PC-3 (cell line): ENCODE measurements around the gene KNG1. TPM values are rescaled to one million over a fixed set of nuclear protein-coding genes. Genes with fewer than 3 reads are reported as not detected.
"Not testable (repeated sequence)": the region's sequence is repeated elsewhere in the genome, so short reads cannot be mapped to it uniquely, and the experiment has no call there.

Experiments used
- ATAC-seq: fragments of 200-7000 bp; cut with Tn5 transposase; 2 replicates; pipeline ENCODE4 v1.9.1; 2020; ENCODE audit warnings: mild to moderate bottlenecking, moderate library complexity
- BruUV-seq: library from RNA; stranded (reverse); fragments of 400-500 nt; replicated peaks from 2 replicates; lab custom pipeline; 2021; lab: Mats Ljungman, UMichigan
- CTCF ChIA-PET: fragments of 300-600 bp; sonication (Branson Sonifier 250); formaldehyde crosslinking; loops from one replicate; lab custom pipeline; 2022; ENCODE audit warnings: antibody characterized with exemption; lab: Charles Lee
- POLR2A ChIA-PET: fragments of 300-600 bp; sonication (Branson Sonifier 250); formaldehyde crosslinking; loops from one replicate; lab custom pipeline; 2022; ENCODE audit warnings: antibody characterized with exemption; ENCODE audit not compliant: unreplicated experiment; lab: Charles Lee
- DNase-seq: peaks from one replicate; pipeline ENCODE4 v3.0.0-alpha.2; 2015
- H2AFZ ChIP-seq: fragments of 300-600 bp; sonication (generic); 2 replicates; pipeline ENCODE4 v1.6.0; 2016; ENCODE audit warnings: antibody characterized with exemption, low read length
- H3F3A ChIP-seq: fragments of 300-600 bp; sonication (generic); one replicate; pipeline ENCODE4 v1.6.0; 2017; ENCODE audit warnings: antibody characterized with exemption, low read length, control low read depth, mild to moderate bottlenecking; ENCODE audit not compliant: unreplicated experiment
- H3K27ac ChIP-seq: fragments of 300-600 bp; sonication (generic); 2 replicates; pipeline ENCODE4 v1.5.1; 2016; ENCODE audit warnings: mild to moderate bottlenecking, low read length
- H3K27me3 ChIP-seq: fragments of 300-600 bp; sonication (generic); 2 replicates; pipeline ENCODE4 v1.6.1; 2016; ENCODE audit warnings: low read length, mixed read lengths
- H3K36me3 ChIP-seq: fragments of 300-600 bp; sonication (generic); 2 replicates; pipeline ENCODE4 v1.6.1; 2016; ENCODE audit warnings: low read depth, mixed run types, low read length, mixed read lengths
- H3K4me1 ChIP-seq: fragments of 300-600 bp; sonication (generic); 2 replicates; pipeline ENCODE4 v1.5.1; 2016; ENCODE audit warnings: low read length; ENCODE audit not compliant: insufficient read depth
- H3K4me2 ChIP-seq: fragments of 300-600 bp; sonication (generic); 2 replicates; pipeline ENCODE4 v1.6.0; 2016; ENCODE audit warnings: low read length
- H3K4me3 ChIP-seq: fragments of 300-600 bp; sonication (generic); 2 replicates; pipeline ENCODE4 v1.5.1; 2016; ENCODE audit warnings: mild to moderate bottlenecking, low read length, mixed read lengths
- H3K79me2 ChIP-seq: fragments of 300-600 bp; sonication (generic); 2 replicates; pipeline ENCODE4 v1.6.1; 2017; ENCODE audit warnings: low read length, mixed read lengths
- H3K9ac ChIP-seq: fragments of 300-600 bp; sonication (generic); 2 replicates; pipeline ENCODE4 v1.6.0; 2016; ENCODE audit warnings: mild to moderate bottlenecking, low read length
- H3K9me2 ChIP-seq: fragments of 300-600 bp; sonication (generic); replicated peaks from 2 replicates; pipeline ENCODE4 v1.6.1; 2016; ENCODE audit warnings: mixed run types, low read length, mixed read lengths
- H3K9me3 ChIP-seq: fragments of 300-600 bp; sonication (generic); 2 replicates; pipeline ENCODE4 v1.6.1; 2016; ENCODE audit warnings: low read length, mixed read lengths
- H4K20me1 ChIP-seq: fragments of 300-600 bp; sonication (generic); 2 replicates; pipeline ENCODE4 v1.6.1; 2016; ENCODE audit warnings: low read length, mixed read lengths
- EZH2 ChIP-seq: fragments of 300-600 bp; sonication (generic); IDR thresholded peaks from one replicate; pipeline ENCODE4 v1.6.1; 2017; ENCODE audit warnings: antibody characterized with exemption, mild to moderate bottlenecking, low read length; ENCODE audit not compliant: unreplicated experiment
- EZH2phosphoT487 ChIP-seq: fragments of 300-600 bp; sonication (generic); IDR thresholded peaks from 2 replicates; pipeline ENCODE4 v1.6.1; 2018; ENCODE audit warnings: mild to moderate bottlenecking, antibody characterized with exemption, low read length, borderline replicate concordance
- intact Hi-C: fragments of 100-400 bp; cut with micrococcal nuclease; formaldehyde crosslinking; loops from 2 replicates; pipeline ENCODE4 v1.9.0; 2023
- total RNA-seq: library from RNA; depleted of rRNA; stranded (reverse); fragments of >200 nt; gene quantifications from 2 replicates; pipeline ENCODE4 v1.2.3, GENCODE V29; 2014
- TF ChIP-seq, protein P1 (sequence below): fragments of 300-600 bp; sonication (generic); conservative IDR thresholded peaks from 2 replicates; pipeline ENCODE4 v1.5.1; 2017; ENCODE audit warnings: antibody characterized with exemption, low read depth, mild to moderate bottlenecking, low read length

KNG1 gene
- total RNA-seq, 1 experiment from 2014 or later: not detected

DNA sequence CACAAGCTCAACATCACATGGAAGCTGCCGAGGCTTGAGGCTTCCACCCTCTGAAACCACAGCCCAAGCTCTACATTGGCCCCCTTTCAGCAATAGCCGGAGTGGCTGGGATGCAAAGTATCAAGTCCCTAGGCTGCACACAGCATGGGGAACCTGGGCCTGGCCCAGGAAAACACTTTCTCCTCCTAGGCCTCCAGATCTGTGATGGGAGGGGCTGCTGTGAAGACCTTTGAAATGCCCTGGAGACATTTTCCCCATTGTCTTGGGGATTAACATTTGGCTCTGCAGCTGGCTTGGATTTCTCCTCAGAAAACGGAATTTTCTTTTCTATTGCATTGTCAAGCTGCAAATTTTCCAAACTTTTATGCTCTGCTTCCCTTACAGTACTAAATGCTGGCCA is 33.2 kb upstream of the KNG1 start:
- Histone ChIP-seq H2AFZ (no peak overlapping the region), H3K79me2 (no peaks in the 10 kb centered on the region), H3K4me3 (no peak overlapping the region), H4K20me1 (no peaks in the 10 kb centered on the region), H3K27ac (no peak overlapping the region), H3K36me3 (no peaks in the 10 kb centered on the region), H3K4me2 (no peak overlapping the region), H3K27me3 (no peaks in the 10 kb centered on the region), H3K9ac (no peak overlapping the region), H3K4me1 (no peaks in the 10 kb centered on the region), H3F3A (no peaks in the 10 kb centered on the region), H3K9me3 (no peaks in the 10 kb centered on the region), H3K9me2 (no peaks in the 10 kb centered on the region)
- DNase-seq (no peak), ATAC-seq (no peak)
- CTCF ChIA-PET: no interaction called here
- POLR2A ChIA-PET: no interaction called here
- intact Hi-C loops: no loop called here
- no TSS peak for BruUV-seq
- TF ChIP-seq EZH2 (no peak), EZH2phosphoT487 (no peak)
- TF ChIP-seq, protein P1, sequence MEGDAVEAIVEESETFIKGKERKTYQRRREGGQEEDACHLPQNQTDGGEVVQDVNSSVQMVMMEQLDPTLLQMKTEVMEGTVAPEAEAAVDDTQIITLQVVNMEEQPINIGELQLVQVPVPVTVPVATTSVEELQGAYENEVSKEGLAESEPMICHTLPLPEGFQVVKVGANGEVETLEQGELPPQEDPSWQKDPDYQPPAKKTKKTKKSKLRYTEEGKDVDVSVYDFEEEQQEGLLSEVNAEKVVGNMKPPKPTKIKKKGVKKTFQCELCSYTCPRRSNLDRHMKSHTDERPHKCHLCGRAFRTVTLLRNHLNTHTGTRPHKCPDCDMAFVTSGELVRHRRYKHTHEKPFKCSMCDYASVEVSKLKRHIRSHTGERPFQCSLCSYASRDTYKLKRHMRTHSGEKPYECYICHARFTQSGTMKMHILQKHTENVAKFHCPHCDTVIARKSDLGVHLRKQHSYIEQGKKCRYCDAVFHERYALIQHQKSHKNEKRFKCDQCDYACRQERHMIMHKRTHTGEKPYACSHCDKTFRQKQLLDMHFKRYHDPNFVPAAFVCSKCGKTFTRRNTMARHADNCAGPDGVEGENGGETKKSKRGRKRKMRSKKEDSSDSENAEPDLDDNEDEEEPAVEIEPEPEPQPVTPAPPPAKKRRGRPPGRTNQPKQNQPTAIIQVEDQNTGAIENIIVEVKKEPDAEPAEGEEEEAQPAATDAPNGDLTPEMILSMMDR: no peak

- H4K20me1 ChIP-seq, CTCF ChIA-PET, H3K27me3 ChIP-seq, H3K9me3 ChIP-seq, intact Hi-C loops, POLR2A ChIA-PET, ATAC-seq, H3K79me2 ChIP-seq, H3F3A ChIP-seq, BruUV-seq, H3K4me2 ChIP-seq, H3K4me3 ChIP-seq, DNase-seq, H3K9ac ChIP-seq, H3K27ac ChIP-seq, H3K9me2 ChIP-seq, H2AFZ ChIP-seq, H3K36me3 ChIP-seq, H3K4me1 ChIP-seq: not testable (repeated sequence)
These were observed 30.7 kb upstream of the KNG1 start for GRCh38 chr3:186686475-186686874.

GRCh38 chr3:186687120-186687651 is 30.0 kb upstream of the KNG1 start:
- H3K79me2 ChIP-seq: no peaks in the 10 kb centered on the region
- no peak overlapping the region for H2AFZ ChIP-seq
- no peak overlapping the region for H3K27ac ChIP-seq
- no peak for TF ChIP-seq EZH2
- TF ChIP-seq, protein P1: no peak
- no peak for TF ChIP-seq EZH2phosphoT487
- no peak overlapping the region for H3K4me3 ChIP-seq
- no peaks in the 10 kb centered on the region for H4K20me1 ChIP-seq
- no peak overlapping the region for H3K4me2 ChIP-seq
- H3K9ac ChIP-seq: no peak overlapping the region
- ATAC-seq (no peak), DNase-seq (no peak)
- H3K9me2 ChIP-seq: no peaks in the 10 kb centered on the region; the same call in 1 of the 2 replicates
- BruUV-seq: no TSS peak
- H3K9me3 ChIP-seq: no peaks in the 10 kb centered on the region
- H3K36me3 ChIP-seq: no peaks in the 10 kb centered on the region
- CTCF ChIA-PET: no interaction called here
- no peaks in the 10 kb centered on the region for H3K4me1 ChIP-seq
- no peaks in the 10 kb centered on the region for H3F3A ChIP-seq
- no peaks in the 10 kb centered on the region for H3K27me3 ChIP-seq
- POLR2A ChIA-PET: no interaction called here
- intact Hi-C loops: no loop called here

DNA sequence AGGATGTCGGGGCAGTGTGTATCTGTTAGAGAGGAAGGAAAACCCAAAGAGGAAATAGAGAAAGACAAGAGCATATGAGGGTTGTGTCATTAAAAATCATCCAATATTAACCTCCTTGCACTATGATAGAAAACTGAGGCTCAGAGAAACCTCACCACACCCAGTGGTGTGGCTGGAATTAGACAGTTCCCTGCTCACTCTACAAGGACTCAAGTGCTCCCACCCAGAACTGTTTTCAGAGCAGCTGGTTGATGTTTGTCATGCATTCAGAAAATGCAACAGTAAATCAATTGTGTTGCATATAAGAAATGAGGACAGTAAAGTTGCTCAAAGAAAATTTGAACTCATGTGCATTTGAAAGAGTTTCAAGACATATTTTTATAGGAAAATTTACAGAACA is 26.9 kb upstream of the KNG1 start:
- CTCF ChIA-PET, H3K9me3 ChIP-seq, H3F3A ChIP-seq, H3K9ac ChIP-seq, DNase-seq, H3K9me2 ChIP-seq, ATAC-seq, H3K36me3 ChIP-seq, H3K27ac ChIP-seq, intact Hi-C loops, H4K20me1 ChIP-seq, H3K4me2 ChIP-seq, H3K27me3 ChIP-seq, H3K4me3 ChIP-seq, BruUV-seq, H3K79me2 ChIP-seq, H2AFZ ChIP-seq, POLR2A ChIA-PET: not testable (repeated sequence)
- peaks cover 29% of the 10 kb centered on the region for H3K4me1 ChIP-seq
